Superior temporal gyrus (tissue), 1 donor: ENCODE measurements around the gene NAT14.

ENCODE experiments used
- DNase-seq: peaks from one replicate; pipeline ENCODE4 v3.0.0-alpha.2; 2016; ENCODE audit errors: extremely low spot score

NAT14 gene

GRCh38 chr19:55536366-55536765 is 51.4 kb downstream of the NAT14 start:
- DNase-seq: no peak
